ENCODE measurements around the gene GRK6. TPM values are rescaled to one million over a fixed set of nuclear protein-coding genes. Genes with fewer than 3 reads are reported as not detected.

The GRK6 gene
- total RNA-seq, 2 donors from 2014 or later: 27.3 to 33.3 TPM

DNA sequence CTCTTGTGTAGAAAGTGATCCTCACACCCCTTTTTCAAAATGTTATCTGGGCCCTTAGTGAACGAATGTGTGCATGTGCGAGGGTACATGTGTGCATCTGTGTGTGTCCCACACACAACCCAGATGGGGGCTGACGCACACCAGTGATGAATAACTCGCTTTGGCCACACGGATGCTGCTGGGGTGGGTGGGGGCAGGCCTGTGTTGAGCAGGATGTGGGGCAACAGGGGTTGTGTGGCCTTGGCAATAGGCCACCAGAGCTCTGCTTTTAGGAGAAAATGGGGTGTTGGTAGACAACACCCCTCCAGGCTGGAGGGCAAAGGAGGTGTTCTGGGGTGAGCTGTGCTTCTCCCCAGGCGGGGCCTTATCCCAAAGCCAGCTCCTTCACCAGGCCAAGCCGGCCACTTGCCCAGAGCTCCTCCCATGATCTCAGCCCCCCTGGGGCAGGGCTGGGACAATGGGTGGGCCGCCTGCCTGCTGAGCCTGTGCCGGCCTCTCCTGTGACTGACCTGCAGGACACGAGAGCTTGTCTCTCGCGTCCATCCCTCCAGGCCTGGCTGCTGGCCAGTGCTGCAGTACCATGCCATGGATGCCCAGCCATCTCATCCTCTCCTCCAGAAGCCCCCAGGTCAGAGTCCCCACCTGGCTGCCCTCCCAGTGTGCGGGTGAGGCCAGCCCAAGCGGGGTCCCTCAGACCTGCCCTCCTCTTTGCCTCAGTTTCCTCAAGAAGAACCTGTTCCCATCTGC lies 45.3 kb downstream of the GRK6 start:
- no peak for ATAC-seq (ENCODE audit: insufficient number of reproducible peaks, low FRiP score, low read depth)
- peak overlapping the region; percentile 87 for H3K4me3 ChIP-seq
- H3K27me3 ChIP-seq (replicated peaks; ENCODE audit: insufficient read depth): no peaks in the 10 kb centered on the region
- TF ChIP-seq, protein P1, sequence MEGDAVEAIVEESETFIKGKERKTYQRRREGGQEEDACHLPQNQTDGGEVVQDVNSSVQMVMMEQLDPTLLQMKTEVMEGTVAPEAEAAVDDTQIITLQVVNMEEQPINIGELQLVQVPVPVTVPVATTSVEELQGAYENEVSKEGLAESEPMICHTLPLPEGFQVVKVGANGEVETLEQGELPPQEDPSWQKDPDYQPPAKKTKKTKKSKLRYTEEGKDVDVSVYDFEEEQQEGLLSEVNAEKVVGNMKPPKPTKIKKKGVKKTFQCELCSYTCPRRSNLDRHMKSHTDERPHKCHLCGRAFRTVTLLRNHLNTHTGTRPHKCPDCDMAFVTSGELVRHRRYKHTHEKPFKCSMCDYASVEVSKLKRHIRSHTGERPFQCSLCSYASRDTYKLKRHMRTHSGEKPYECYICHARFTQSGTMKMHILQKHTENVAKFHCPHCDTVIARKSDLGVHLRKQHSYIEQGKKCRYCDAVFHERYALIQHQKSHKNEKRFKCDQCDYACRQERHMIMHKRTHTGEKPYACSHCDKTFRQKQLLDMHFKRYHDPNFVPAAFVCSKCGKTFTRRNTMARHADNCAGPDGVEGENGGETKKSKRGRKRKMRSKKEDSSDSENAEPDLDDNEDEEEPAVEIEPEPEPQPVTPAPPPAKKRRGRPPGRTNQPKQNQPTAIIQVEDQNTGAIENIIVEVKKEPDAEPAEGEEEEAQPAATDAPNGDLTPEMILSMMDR (IDR thresholded peaks at IDR 0.05): no peak
- peaks cover 9% of the 10 kb centered on the region for H3K36me3 ChIP-seq
- H3K9me3 ChIP-seq: no peaks in the 10 kb centered on the region
- peak overlapping the region; percentile 56 to 73 for H3K27ac ChIP-seq
- H3K4me1 ChIP-seq (ENCODE audit: control insufficient read depth in 1 of 2, low read depth in 2 of 2): peaks cover 23 to 73% of the 10 kb centered on the region in 2 donors
- DNase-seq (ENCODE audit: low spot score): no peak

DNA sequence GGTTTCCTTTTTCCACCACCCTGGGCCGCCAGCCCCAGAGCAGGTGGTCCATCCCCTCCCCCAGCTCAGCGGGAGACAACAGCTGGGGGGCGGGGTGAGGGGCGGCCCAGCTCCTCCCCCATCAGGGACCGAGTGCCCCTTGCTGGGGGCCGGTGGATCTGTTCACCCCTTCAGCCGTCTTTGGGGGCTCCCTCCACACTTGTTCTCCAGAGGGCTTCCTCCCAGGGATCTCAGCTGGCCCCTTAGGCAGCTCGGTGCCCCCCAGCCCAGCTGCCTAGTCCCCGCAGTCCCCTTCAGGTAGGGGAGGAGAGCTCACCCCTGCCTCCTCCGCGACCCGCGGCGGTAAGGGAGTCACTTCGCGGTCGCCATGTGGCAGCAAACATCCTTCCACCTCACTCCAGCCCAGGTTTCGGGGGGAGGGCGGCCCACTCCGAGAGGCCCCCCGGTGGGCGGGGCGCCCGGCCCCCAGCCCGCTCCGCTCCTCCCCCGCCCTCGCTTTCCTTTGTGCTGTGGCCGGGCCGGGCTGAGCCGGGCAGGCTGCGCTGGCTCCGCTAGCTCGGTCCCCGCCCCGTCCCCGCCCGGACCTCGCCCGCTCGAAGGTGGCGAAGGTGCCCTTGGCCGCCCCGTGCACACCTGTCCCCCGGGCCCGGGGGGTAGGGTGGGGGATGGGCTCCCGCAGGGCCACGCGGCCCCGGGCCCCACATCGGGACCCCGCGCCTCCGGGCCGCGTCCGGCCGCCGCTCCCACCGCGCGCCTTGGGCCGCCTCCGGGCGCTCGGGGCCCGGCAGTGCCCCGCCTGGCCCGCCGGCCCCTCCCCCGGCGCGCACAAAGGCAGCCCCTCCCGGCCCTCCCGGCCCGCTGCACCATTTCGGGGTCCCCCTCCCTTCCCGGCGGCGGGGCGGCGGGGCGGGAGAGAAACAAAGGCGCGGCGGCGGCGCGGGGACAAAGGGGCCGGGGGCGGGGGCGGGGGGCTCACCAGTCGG lies 46.3 kb downstream of the GRK6 start:
- TF ChIP-seq, protein P1 (IDR thresholded peaks at IDR 0.05): no peak
- DNase-seq (ENCODE audit: low spot score) (no peak), ATAC-seq (ENCODE audit: insufficient number of reproducible peaks, low FRiP score, low read depth) (no peak)
- no peaks in the 10 kb centered on the region for H3K36me3 ChIP-seq
- no peaks in the 10 kb centered on the region for H3K27me3 ChIP-seq (replicated peaks; ENCODE audit: insufficient read depth)
- peaks cover 23 to 73% of the 10 kb centered on the region in 2 donors for H3K4me1 ChIP-seq (ENCODE audit: control insufficient read depth in 1 of 2, low read depth in 2 of 2)
- H3K27ac ChIP-seq: peak overlapping the region; percentile 73 to 78
- H3K9me3 ChIP-seq: no peaks in the 10 kb centered on the region
- peak overlapping the region; percentile 87 for H3K4me3 ChIP-seq

DNA sequence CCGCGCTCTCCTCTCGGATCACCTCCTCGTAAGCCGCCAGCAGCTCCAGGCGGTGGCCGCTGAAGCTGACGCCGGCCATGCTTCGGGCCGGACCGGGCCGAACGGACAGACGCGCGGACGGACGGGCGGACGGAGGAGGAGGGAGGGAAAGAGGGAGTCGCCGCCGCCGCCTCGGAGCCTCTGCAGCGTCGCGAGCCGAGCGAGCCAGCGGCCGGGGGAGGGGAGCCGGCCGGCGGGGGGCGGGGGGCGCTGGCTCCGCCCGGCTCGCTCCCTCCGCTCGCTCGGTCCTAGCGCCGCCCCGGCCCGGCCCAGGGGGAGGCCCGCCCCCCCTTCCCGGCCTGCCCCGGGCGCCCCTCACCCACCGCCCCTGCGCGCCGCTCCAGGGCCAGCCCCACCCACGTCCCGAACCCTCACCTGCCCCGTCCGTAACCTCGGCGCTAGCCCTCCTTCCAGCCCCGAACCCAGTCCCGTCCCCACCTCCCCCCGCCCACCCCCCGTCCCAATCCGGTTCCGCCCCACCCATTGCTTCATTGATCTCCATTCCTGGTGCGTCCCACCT lies 47.0 kb downstream of the GRK6 start, which contains the start of gene DBN1:
Gene DBN1 (minus strand): TSS at position 192 of the 559 bp plus-strand sequence. CDS start 113 bp downstream, at position 79.
- no peak for DNase-seq (ENCODE audit: low spot score)
- peak within 1 kb of the TSS; percentile 87 for H3K4me3 ChIP-seq
- no peaks in the 10 kb centered on the region for H3K27me3 ChIP-seq (replicated peaks; ENCODE audit: insufficient read depth)
- H3K27ac ChIP-seq: peak within 1 kb of the TSS; percentile 73 to 78
- TF ChIP-seq, protein P1 (IDR thresholded peaks at IDR 0.05): no peak
- ATAC-seq (ENCODE audit: insufficient number of reproducible peaks, low FRiP score, low read depth): peak; percentile 1
- peaks cover 23 to 79% of the 10 kb centered on the region in 2 donors for H3K4me1 ChIP-seq (ENCODE audit: control insufficient read depth in 1 of 2, low read depth in 2 of 2)
- H3K36me3 ChIP-seq: no peaks in the 10 kb centered on the region
- H3K9me3 ChIP-seq: no peaks in the 10 kb centered on the region

DNA sequence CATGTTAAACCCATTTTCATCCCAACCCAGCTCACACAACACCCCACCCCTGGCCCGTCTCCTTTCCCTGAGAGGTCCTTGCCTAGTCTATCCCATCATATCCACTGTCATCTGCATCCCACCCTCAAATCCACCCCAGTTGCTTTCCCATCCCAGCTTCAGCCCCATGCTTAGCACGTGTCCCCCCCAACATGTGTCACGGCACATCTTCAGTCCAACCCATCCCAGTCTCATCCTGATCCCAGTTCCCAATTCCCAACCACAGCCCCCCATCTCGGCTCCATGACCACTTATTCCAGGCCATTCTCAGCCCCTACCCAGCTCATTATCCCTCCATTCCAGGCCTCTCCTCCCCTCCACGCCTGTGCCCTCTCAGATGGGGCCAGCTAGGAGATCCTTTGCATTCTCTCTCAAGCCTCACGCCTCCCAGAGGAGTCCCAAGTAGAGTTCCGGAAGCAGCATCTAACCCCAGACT lies 47.6 kb downstream of the GRK6 start:
- peak overlapping the region; percentile 87 for H3K4me3 ChIP-seq
- no peaks in the 10 kb centered on the region for H3K36me3 ChIP-seq
- TF ChIP-seq, protein P1 (IDR thresholded peaks at IDR 0.05): no peak
- DNase-seq (ENCODE audit: low spot score): no peak
- no peaks in the 10 kb centered on the region for H3K27me3 ChIP-seq (replicated peaks; ENCODE audit: insufficient read depth)
- H3K4me1 ChIP-seq (ENCODE audit: control insufficient read depth in 1 of 2, low read depth in 2 of 2): peaks cover 28 to 79% of the 10 kb centered on the region in 2 donors
- no peaks in the 10 kb centered on the region for H3K9me3 ChIP-seq
- peak overlapping the region; percentile 65 to 77 for H3K27ac ChIP-seq
- no peak for ATAC-seq (ENCODE audit: insufficient number of reproducible peaks, low FRiP score, low read depth)

Data from thoracic aorta (tissue), 2 donors.